Bone marrow (tissue), 2 donors: ENCODE data around the gene GRK4.
"Not testable (repeated sequence)": the region's sequence is repeated elsewhere in the genome, so short reads cannot be mapped to it uniquely, and the experiment has no call there.

Source experiments
- DNase-seq, 2 donors: peaks; one replicate each; lab custom pipeline; 2025; lab: John Stamatoyannopoulos, UW

The GRK4 gene

GRCh38 chr4:2961421-2961810 lies 2.0 kb upstream of the GRK4 start:
- DNase-seq = no peak

- DNase-seq = no peak
Observed at GRCh38 chr4:2961811-2962441, 1.4 kb upstream of the GRK4 start.

- DNase-seq = peak in 1 of 2 donors; percentile 45
Observed at GRCh38 chr4:2962614-2963174, 677 bp upstream of the GRK4 start.

- DNase-seq = no peak
Observed at GRCh38 chr4:2963966-2964471, 648 bp downstream of the GRK4 start.

GRCh38 chr4:2964706-2965258 lies 1.4 kb downstream of the GRK4 start:
- DNase-seq = no peak

- DNase-seq = no peak
Observed at GRCh38 chr4:2965262-2965661, 1.9 kb downstream of the GRK4 start.

GRCh38 chr4:2968381-2968780 lies 5.0 kb downstream of the GRK4 start:
- no peak for DNase-seq

- DNase-seq = no peak
Observed at GRCh38 chr4:2971275-2971674, 7.9 kb downstream of the GRK4 start.

GRCh38 chr4:2977211-2978088 lies 14.1 kb downstream of the GRK4 start:
- DNase-seq = no peak

- no peak for DNase-seq
Observed at GRCh38 chr4:2981256-2981819, 18.0 kb downstream of the GRK4 start.

- no peak for DNase-seq
Observed at GRCh38 chr4:2982012-2982411, 18.6 kb downstream of the GRK4 start.

GRCh38 chr4:2983715-2984114 lies 20.3 kb downstream of the GRK4 start:
- DNase-seq = not testable (repeated sequence)

- no peak for DNase-seq
Observed at GRCh38 chr4:2991243-2991642, 27.9 kb downstream of the GRK4 start.

- no peak for DNase-seq
Observed at GRCh38 chr4:2994917-2995316, 31.5 kb downstream of the GRK4 start.

GRCh38 chr4:2995546-2996265 lies 32.3 kb downstream of the GRK4 start:
- DNase-seq = no peak

GRCh38 chr4:2996415-2996814 lies 33.0 kb downstream of the GRK4 start:
- DNase-seq = no peak

GRCh38 chr4:3007724-3008123 lies 44.4 kb downstream of the GRK4 start:
- no peak for DNase-seq

GRCh38 chr4:3009422-3009821 lies 46.1 kb downstream of the GRK4 start:
- DNase-seq = no peak

- DNase-seq = no peak
Observed at GRCh38 chr4:3010577-3010976, 47.2 kb downstream of the GRK4 start.

- no peak for DNase-seq
Observed at GRCh38 chr4:3010998-3011397, 47.6 kb downstream of the GRK4 start.

- no peak for DNase-seq
Observed at GRCh38 chr4:3011456-3012220, 48.3 kb downstream of the GRK4 start.
